ENCODE results near the gene ITGAD. TPM values are rescaled to one million over a fixed set of nuclear protein-coding genes. Genes with fewer than 3 reads are reported as not detected.

Gene ITGAD
- polyA plus RNA-seq, 2 of the 4 experiments (the other 2 are of a cell fraction): not detected

- H3K4me3 ChIP-seq: no peak overlapping the region
- WGBS (ENCODE audit: missing lambda C conversion rate): 16% methylated on average over 5 of the region's 5 CpGs
- no peak for DNase-seq (ENCODE audit: low read depth in 1 of 2, low spot score in 1 of 2)
- ChIA-PET CTCF (interaction anchor here (0.7 to 4.8 kb wide), 5 partner anchors 10 to 446 kb away, joined by 3 to 33 read pairs (median 4); partner anchors contain the start of genes HSD3B7 and ZNF843), POLR2A (no interaction called here)
- no peak for ATAC-seq
- TF ChIP-seq JUN (IDR thresholded peaks at IDR 0.05): no peak
- no peak for TF ChIP-seq RNF2 (IDR thresholded peaks at IDR 0.05; ENCODE audit: borderline replicate concordance, low read depth)
- TF ChIP-seq ZC3H11A (IDR thresholded peaks at IDR 0.05): no peak
- TF ChIP-seq FOSB (CRISPR knock-in tag; IDR thresholded peaks at IDR 0.05): no peak
- no peak for TF ChIP-seq ELK1 (IDR thresholded peaks at IDR 0.05; ENCODE audit: low read depth, low read length)
- no peak for TF ChIP-seq EHMT2 (IDR thresholded peaks at IDR 0.05; ENCODE audit: low read depth)
- TF ChIP-seq CBX8 (IDR thresholded peaks at IDR 0.05): no peak
- no peak for TF ChIP-seq ZSCAN20 (CRISPR knock-in tag; IDR thresholded peaks at IDR 0.05)
- no peak for TF ChIP-seq POLR2A (IDR thresholded peaks at IDR 0.05; ENCODE audit: low read length)
- TF ChIP-seq JUNB (IDR thresholded peaks at IDR 0.05): no peak
- TF ChIP-seq NFE2L2 (conservative IDR thresholded peaks at IDR 0.05; ENCODE audit: low read length): no peak
- no peak overlapping the region for H3K27ac ChIP-seq
- FAIRE-seq: no peak
- H3K4me1 ChIP-seq: no peaks in the 10 kb centered on the region
- no peaks in the 10 kb centered on the region for H3K9me3 ChIP-seq
- H3K4me2 ChIP-seq: no peak overlapping the region
These were observed 37.4 kb downstream of the ITGAD start for GRCh38 chr16:31430380-31431052.

GRCh38 chr16:31435341-31436220 is 42.4 kb downstream of the ITGAD start:
- FAIRE-seq (no peak), DNase-seq (ENCODE audit: low read depth in 1 of 2, low spot score in 1 of 2) (no peak), ATAC-seq (no peak; a peak in 1 of 6 replicates)
- H3K27ac ChIP-seq: no peak overlapping the region
- 83% methylated on average over 28 of the region's 47 CpGs for WGBS (ENCODE audit: missing lambda C conversion rate)
- H3K4me3 ChIP-seq: no peak overlapping the region
- no peak overlapping the region for H3K4me2 ChIP-seq
- no peaks in the 10 kb centered on the region for H3K4me1 ChIP-seq
- ChIA-PET POLR2A (no interaction called here), CTCF (interaction anchor here (0.7 to 1.2 kb wide), 2 partner anchors 234 to 279 kb away, joined by 3 to 5 read pairs; no protein-coding TSS in a partner anchor)
- TF ChIP-seq MAX (IDR thresholded peaks at IDR 0.05) (no peak), ELK1 (IDR thresholded peaks at IDR 0.05; ENCODE audit: low read depth, low read length) (no peak), REST (IDR thresholded peaks at IDR 0.05) (no peak), ZNF302 (CRISPR knock-in tag; IDR thresholded peaks at IDR 0.05) (no peak), RCOR1 (IDR thresholded peaks at IDR 0.05; ENCODE audit: low read depth, low read length) (no peak), CEBPB (IDR thresholded peaks at IDR 0.05) (no peak)
- H3K9me3 ChIP-seq: no peaks in the 10 kb centered on the region
